Astrocyte (in vitro differentiated cells and primary cell): ENCODE results near the gene FIGN. TPM values are rescaled to one million over a fixed set of nuclear protein-coding genes. Genes with fewer than 3 reads are reported as not detected.

Source experiments
- DNase-seq: peaks from one replicate; pipeline ENCODE4 v3.0.0-alpha.2; 2010; ENCODE audit warnings: low read depth
- FAIRE-seq: peaks from 2 replicates; lab custom pipeline; 2011; peaks lifted over from hg19 to GRCh38; lab: Jason Lieb, UNC
- H2AFZ ChIP-seq: 2 replicates; pipeline ENCODE4 v1.6.0; 2012; ENCODE audit warnings: low read depth, low read length, inconsistent platforms
- H3K27ac ChIP-seq: 2 replicates; pipeline ENCODE4 v1.5.1; 2011; ENCODE audit warnings: low read depth, low read length, inconsistent platforms
- H3K27me3 ChIP-seq: 2 replicates; pipeline ENCODE4 v1.6.0; 2011; ENCODE audit warnings: low read length, inconsistent platforms; ENCODE audit not compliant: insufficient read depth
- H3K36me3 ChIP-seq: 2 replicates; pipeline ENCODE4 v1.5.1; 2011; ENCODE audit warnings: low read length, inconsistent platforms; ENCODE audit not compliant: insufficient read depth
- H3K4me1 ChIP-seq: 2 replicates; pipeline ENCODE4 v1.5.1; 2011; ENCODE audit warnings: low read length, inconsistent platforms; ENCODE audit not compliant: insufficient read depth
- H3K4me2 ChIP-seq: 2 replicates; pipeline ENCODE4 v1.6.0; 2012; ENCODE audit warnings: low read length, inconsistent platforms
- H3K4me3 ChIP-seq: 2 replicates; pipeline ENCODE4 v1.5.1; 2011; ENCODE audit warnings: low read depth, mild to moderate bottlenecking, low read length, inconsistent platforms; ENCODE audit not compliant: insufficient read depth
- H3K79me2 ChIP-seq: 2 replicates; pipeline ENCODE4 v1.6.0; 2012; ENCODE audit warnings: mild to moderate bottlenecking, low read length, inconsistent platforms; ENCODE audit not compliant: insufficient read depth
- H3K9ac ChIP-seq: 2 replicates; pipeline ENCODE4 v1.6.0; 2012; ENCODE audit warnings: mild to moderate bottlenecking, low read length, inconsistent platforms
- H3K9me3 ChIP-seq: 2 replicates; pipeline ENCODE4 v1.5.1; 2012; ENCODE audit warnings: low read depth, mild to moderate bottlenecking, low read length, inconsistent platforms; ENCODE audit not compliant: insufficient read depth
- H4K20me1 ChIP-seq: 2 replicates; pipeline ENCODE4 v1.6.0; 2012; ENCODE audit warnings: low read length, inconsistent platforms; ENCODE audit not compliant: insufficient read depth
- H3K27ac Mint-ChIP-seq: one replicate; pipeline ENCODE4 v1.8.0; 2021; ENCODE audit warnings: mild to moderate bottlenecking, mixed read lengths; ENCODE audit not compliant: unreplicated experiment
- H3K27me3 Mint-ChIP-seq: one replicate; pipeline ENCODE4 v1.8.0; 2021; ENCODE audit warnings: low read depth, mixed read lengths; ENCODE audit not compliant: unreplicated experiment
- H3K36me3 Mint-ChIP-seq: one replicate; pipeline ENCODE4 v1.8.0; 2021; ENCODE audit warnings: low read depth, mixed read lengths; ENCODE audit not compliant: unreplicated experiment
- H3K4me1 Mint-ChIP-seq: one replicate; pipeline ENCODE4 v1.8.0; 2021; ENCODE audit warnings: low read depth, mixed read lengths; ENCODE audit not compliant: unreplicated experiment
- H3K4me3 Mint-ChIP-seq: one replicate; pipeline ENCODE4 v1.8.0; 2021; ENCODE audit warnings: mild to moderate bottlenecking, moderate library complexity, mixed read lengths; ENCODE audit not compliant: unreplicated experiment
- H3K9me3 Mint-ChIP-seq: one replicate; pipeline ENCODE4 v1.8.0; 2021; ENCODE audit warnings: mild to moderate bottlenecking, mixed read lengths; ENCODE audit not compliant: unreplicated experiment
- CTCF ChIP-seq: IDR thresholded peaks from 2 replicates; pipeline ENCODE4 v1.5.1; 2011; ENCODE audit warnings: low read depth, mild to moderate bottlenecking, inconsistent platforms, low read length, moderate library complexity; ENCODE audit not compliant: insufficient read depth
- EZH2 ChIP-seq: IDR thresholded peaks from 2 replicates; pipeline ENCODE4 v1.6.1; 2012; ENCODE audit warnings: mild to moderate bottlenecking, low read length, inconsistent platforms; ENCODE audit not compliant: insufficient read depth
- total RNA-seq: library from RNA; stranded (reverse); gene quantifications from 2 replicates; pipeline ENCODE4 v1.2.1, GENCODE V29; 2021

Gene FIGN
- total RNA-seq, 1 donor from 2014 or later = 30.3 TPM

GRCh38 chr2:163775304-163775703 is 39.5 kb upstream of the FIGN start:
- FAIRE-seq = peak; percentile 52

GRCh38 chr2:163774862-163775261 is 39.1 kb upstream of the FIGN start:
- no peaks in the 10 kb centered on the region for H3K79me2 ChIP-seq
- Mint-ChIP-seq H3K4me1 (peaks cover 38% of the 10 kb centered on the region), H3K9me3 (no peaks in the 10 kb centered on the region), H3K36me3 (no peaks in the 10 kb centered on the region), H3K4me3 (no peak overlapping the region), H3K27me3 (no peaks in the 10 kb centered on the region), H3K27ac (peak overlapping the region; percentile 94)
- TF ChIP-seq CTCF (no peak), EZH2 (no peak)
- no peak overlapping the region for H3K4me3 ChIP-seq
- H3K27me3 ChIP-seq = no peaks in the 10 kb centered on the region
- H3K9me3 ChIP-seq = no peaks in the 10 kb centered on the region
- H3K36me3 ChIP-seq = no peaks in the 10 kb centered on the region
- H3K4me2 ChIP-seq = peak overlapping the region; percentile 20
- H4K20me1 ChIP-seq = no peaks in the 10 kb centered on the region
- peak; percentile 97 for DNase-seq
- H3K27ac ChIP-seq = peak overlapping the region; percentile 61
- no peak overlapping the region for H3K9ac ChIP-seq
- FAIRE-seq = peak; percentile 96
- no peak overlapping the region for H2AFZ ChIP-seq
- peaks cover 21% of the 10 kb centered on the region for H3K4me1 ChIP-seq

More at GRCh38 chr2:163775304-163775703, 39.5 kb upstream of the FIGN start:
- H4K20me1 ChIP-seq = no peaks in the 10 kb centered on the region
- no peaks in the 10 kb centered on the region for H3K36me3 ChIP-seq
- no peak overlapping the region for H3K4me3 Mint-ChIP-seq
- H3K27ac Mint-ChIP-seq = peak overlapping the region; percentile 94
- no peak overlapping the region for H3K4me3 ChIP-seq
- H2AFZ ChIP-seq = no peak overlapping the region
- H3K4me1 Mint-ChIP-seq = peaks cover 38% of the 10 kb centered on the region
- no peak for TF ChIP-seq EZH2
- TF ChIP-seq CTCF = no peak
- no peaks in the 10 kb centered on the region for H3K27me3 ChIP-seq
- H3K9ac ChIP-seq = no peak overlapping the region
- H3K27me3 Mint-ChIP-seq = no peaks in the 10 kb centered on the region
- H3K4me2 ChIP-seq = peak overlapping the region; percentile 20
- H3K27ac ChIP-seq = peak overlapping the region; percentile 61
- no peaks in the 10 kb centered on the region for H3K9me3 Mint-ChIP-seq
- peak; percentile 71 for DNase-seq
- H3K36me3 Mint-ChIP-seq = no peaks in the 10 kb centered on the region
- peaks cover 21% of the 10 kb centered on the region for H3K4me1 ChIP-seq
- H3K79me2 ChIP-seq = no peaks in the 10 kb centered on the region
- H3K9me3 ChIP-seq = no peaks in the 10 kb centered on the region

- Histone ChIP-seq H3K27ac (no peak overlapping the region), H3K4me3 (no peak overlapping the region), H3K4me1 (peaks cover 16% of the 10 kb centered on the region), H3K9me3 (no peaks in the 10 kb centered on the region), H2AFZ (no peak overlapping the region), H4K20me1 (no peaks in the 10 kb centered on the region), H3K4me2 (no peak overlapping the region), H3K79me2 (no peaks in the 10 kb centered on the region), H3K9ac (no peak overlapping the region), H3K36me3 (no peaks in the 10 kb centered on the region), H3K27me3 (no peaks in the 10 kb centered on the region)
- TF ChIP-seq CTCF (no peak), EZH2 (no peak)
- Mint-ChIP-seq H3K4me3 (no peak overlapping the region), H3K27me3 (no peaks in the 10 kb centered on the region), H3K36me3 (no peaks in the 10 kb centered on the region), H3K4me1 (peaks cover 32% of the 10 kb centered on the region), H3K27ac (no peak overlapping the region), H3K9me3 (no peaks in the 10 kb centered on the region)
- FAIRE-seq (no peak), DNase-seq (no peak)
Measured at GRCh38 chr2:163773276-163773675, 37.5 kb upstream of the FIGN start.
